ENCODE data around the gene ASAP2.
"Not testable (repeated sequence)": the region's sequence is repeated elsewhere in the genome, so short reads cannot be mapped to it uniquely, and the experiment has no call there.

Gene ASAP2

DNA sequence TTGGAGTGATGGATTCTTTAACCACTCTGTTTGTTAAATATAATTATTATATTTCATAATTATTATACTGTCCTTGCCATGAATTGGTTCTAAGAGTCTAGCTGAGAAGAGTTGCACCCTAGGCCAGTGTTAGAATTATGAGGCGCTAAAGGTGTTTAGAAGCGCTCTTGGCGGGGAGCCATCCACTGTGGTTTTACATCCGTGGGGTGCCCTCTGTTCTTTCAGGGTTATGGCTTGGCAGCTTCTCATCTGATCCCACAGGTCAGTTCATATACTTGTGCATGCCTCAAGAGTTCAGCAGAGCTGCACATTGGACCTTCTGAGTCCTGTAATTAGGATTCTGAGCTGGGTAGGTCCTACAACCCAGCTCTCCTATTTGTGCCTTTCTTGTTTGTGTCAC, 9.1 kb downstream of the ASAP2 start:
- no peaks in the 10 kb centered on the region for H3K36me3 ChIP-seq (ENCODE audit: insufficient read depth, low read depth, low read length)
- H3K27me3 ChIP-seq (ENCODE audit: insufficient read depth, low read length), result peaks cover 52% of the 10 kb centered on the region
- no peaks in the 10 kb centered on the region for H3K9me3 ChIP-seq (ENCODE audit: insufficient read depth, low read depth, low read length)
- H3K4me1 ChIP-seq (ENCODE audit: insufficient read depth, low read length), result peaks cover 2% of the 10 kb centered on the region; the same call in 1 of the 2 replicates
- H3K4me3 ChIP-seq (ENCODE audit: low read length), result no peak overlapping the region
- no peak overlapping the region for H3K9ac ChIP-seq (ENCODE audit: low read depth, low read length)
- H3K27ac ChIP-seq (ENCODE audit: low read length), result no peak overlapping the region

DNA sequence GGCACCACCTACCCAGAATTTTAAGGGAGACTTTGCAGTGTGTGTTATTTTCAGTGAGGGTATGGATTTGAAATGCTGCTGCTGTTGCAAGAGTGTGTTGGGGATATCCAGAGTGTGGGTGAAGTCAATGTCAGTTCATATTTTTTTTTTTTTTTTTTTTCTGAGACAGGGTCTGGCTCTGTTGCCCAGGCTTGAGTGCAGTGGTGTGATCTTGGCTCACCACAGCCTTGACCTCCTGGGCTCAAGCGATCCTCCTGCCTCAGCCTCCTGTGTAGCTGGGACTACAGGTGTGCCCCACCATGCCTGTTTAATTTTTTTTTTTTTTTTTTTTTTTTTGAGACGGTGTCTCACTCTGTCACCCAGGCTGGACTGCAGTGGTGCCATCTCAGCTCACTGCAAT, 9.5 kb downstream of the ASAP2 start:
- not testable (repeated sequence) for H3K4me3 ChIP-seq (ENCODE audit: low read length); H3K9me3 ChIP-seq (ENCODE audit: insufficient read depth, low read depth, low read length); H3K27ac ChIP-seq (ENCODE audit: low read length); H3K36me3 ChIP-seq (ENCODE audit: insufficient read depth, low read depth, low read length); H3K4me1 ChIP-seq (ENCODE audit: insufficient read depth, low read length); H3K9ac ChIP-seq (ENCODE audit: low read depth, low read length)
- H3K27me3 ChIP-seq (ENCODE audit: insufficient read depth, low read length), result peaks cover 52% of the 10 kb centered on the region

DNA sequence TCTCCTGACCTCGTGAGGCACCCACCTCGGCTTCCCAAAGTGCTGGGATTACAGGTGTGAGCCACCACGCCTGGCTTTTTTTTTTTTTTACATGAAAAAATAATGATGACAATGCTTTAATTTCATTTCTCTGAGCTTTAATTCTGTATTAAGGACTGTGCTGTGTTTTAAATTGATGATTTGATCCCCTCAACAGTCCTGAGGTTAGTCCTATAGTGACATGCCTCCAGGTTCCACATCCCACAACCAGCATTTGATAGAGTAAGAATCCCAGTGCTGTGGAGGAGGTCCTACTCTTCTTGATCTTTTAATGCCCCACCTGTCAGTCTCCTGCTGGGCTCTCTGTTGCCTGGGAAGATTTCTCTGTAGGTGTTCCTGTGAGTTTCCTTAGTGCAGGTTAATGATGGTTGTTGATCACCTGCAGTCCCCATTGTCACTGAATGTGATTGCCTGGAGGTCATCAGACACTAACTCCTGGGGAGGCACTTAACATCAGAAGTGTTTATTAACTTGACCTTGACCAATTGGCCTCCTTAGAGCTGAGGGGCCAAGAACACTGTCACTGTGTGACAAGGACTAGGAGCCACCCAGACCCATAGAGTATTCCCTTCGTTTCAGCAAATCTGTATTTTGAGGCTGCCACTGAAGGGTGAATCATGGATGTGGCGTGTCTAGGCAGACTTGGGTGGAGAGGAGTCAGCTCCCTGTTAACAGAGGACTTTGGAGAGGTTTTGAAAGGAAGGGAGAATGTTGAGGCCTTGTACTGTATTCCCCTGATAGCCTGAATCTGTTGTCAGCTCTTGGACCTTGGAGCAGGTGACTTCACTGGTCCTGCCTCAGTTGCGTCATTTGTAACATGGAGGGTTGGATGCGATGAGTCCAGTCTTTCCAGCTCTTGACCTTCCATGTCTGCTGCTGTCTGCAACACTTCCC, 11.5 kb downstream of the ASAP2 start:
- no peaks in the 10 kb centered on the region for H3K9me3 ChIP-seq (ENCODE audit: insufficient read depth, low read depth, low read length)
- H3K36me3 ChIP-seq (ENCODE audit: insufficient read depth, low read depth, low read length), result no peaks in the 10 kb centered on the region
- H3K4me1 ChIP-seq (ENCODE audit: insufficient read depth, low read length), result peaks cover 7% of the 10 kb centered on the region
- H3K4me3 ChIP-seq (ENCODE audit: low read length), result no peak overlapping the region
- no peak overlapping the region for H3K9ac ChIP-seq (ENCODE audit: low read depth, low read length)
- H3K27ac ChIP-seq (ENCODE audit: low read length), result no peak overlapping the region
- peaks cover 51% of the 10 kb centered on the region for H3K27me3 ChIP-seq (ENCODE audit: insufficient read depth, low read length)

DNA sequence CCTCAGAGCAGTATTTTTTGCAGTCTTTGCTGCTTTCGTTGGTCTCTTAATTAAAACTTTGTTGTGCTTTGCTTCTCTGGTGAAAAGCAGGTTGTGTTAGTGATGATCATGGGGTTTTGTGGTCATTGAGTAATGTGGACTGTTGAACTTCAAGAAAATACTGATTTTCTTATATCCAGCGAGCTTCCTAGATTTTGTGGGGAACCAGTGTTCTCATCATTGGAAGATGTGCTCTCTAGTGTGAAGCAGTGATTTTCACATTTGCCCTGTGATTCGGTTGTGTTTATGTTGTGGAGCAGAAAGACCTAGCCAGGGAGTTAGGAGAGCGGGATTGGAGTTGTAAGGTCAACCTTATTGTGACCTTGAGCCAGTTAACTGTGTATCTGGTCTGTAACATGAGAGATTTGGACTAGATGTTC, 12.4 kb downstream of the ASAP2 start:
- H3K4me3 ChIP-seq (ENCODE audit: low read length), result no peak overlapping the region
- no peaks in the 10 kb centered on the region for H3K36me3 ChIP-seq (ENCODE audit: insufficient read depth, low read depth, low read length)
- peaks cover 7% of the 10 kb centered on the region for H3K4me1 ChIP-seq (ENCODE audit: insufficient read depth, low read length)
- H3K9me3 ChIP-seq (ENCODE audit: insufficient read depth, low read depth, low read length), result no peaks in the 10 kb centered on the region
- no peak overlapping the region for H3K9ac ChIP-seq (ENCODE audit: low read depth, low read length)
- peaks cover 42% of the 10 kb centered on the region for H3K27me3 ChIP-seq (ENCODE audit: insufficient read depth, low read length)
- no peak overlapping the region for H3K27ac ChIP-seq (ENCODE audit: low read length)

DNA sequence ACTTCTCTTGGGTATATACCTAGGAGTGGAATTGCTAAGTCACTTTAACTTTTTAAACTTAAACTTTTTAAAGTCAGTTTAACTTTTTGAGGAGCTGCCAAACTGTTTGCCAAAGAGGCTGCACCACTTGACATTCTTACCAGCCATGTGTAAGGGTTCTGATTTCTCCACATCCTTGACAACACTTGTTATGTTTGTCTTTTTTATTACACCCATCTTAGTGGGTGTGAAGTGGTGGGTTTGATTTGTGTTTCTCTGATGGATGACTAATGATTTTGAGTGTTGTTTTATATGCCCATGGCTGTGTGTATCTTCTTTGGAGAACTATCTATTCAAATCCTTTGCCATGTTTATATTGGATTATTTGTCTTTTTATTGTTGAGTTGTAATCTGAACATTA, 13.6 kb downstream of the ASAP2 start:
- Histone ChIP-seq H3K9me3 (ENCODE audit: insufficient read depth, low read depth, low read length) (no peaks in the 10 kb centered on the region), H3K36me3 (ENCODE audit: insufficient read depth, low read depth, low read length) (no peaks in the 10 kb centered on the region), H3K9ac (ENCODE audit: low read depth, low read length) (no peak overlapping the region), H3K27ac (ENCODE audit: low read length) (no peak overlapping the region), H3K27me3 (ENCODE audit: insufficient read depth, low read length) (peaks cover 35% of the 10 kb centered on the region), H3K4me1 (ENCODE audit: insufficient read depth, low read length) (peaks cover 7% of the 10 kb centered on the region), H3K4me3 (ENCODE audit: low read length) (no peak overlapping the region)

DNA sequence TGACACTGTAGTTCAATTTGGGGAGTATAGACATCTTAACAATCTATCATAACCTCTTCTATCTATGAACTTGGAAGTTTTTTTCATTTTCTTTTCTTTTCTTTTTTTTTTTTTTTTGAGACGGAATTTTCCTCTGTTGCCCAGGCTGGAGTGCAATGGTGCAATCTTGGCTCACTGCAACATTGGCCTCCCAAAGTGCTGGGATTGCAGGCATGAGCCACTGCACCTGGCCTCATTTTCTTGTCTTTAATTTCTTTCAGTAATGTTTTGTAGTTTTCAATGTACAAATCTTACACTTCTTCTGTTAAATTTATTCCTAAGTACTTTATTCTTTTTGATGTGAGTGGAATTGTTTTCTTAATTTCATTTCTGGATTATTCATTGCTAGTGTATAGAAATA, 14.6 kb downstream of the ASAP2 start:
- Histone ChIP-seq H3K4me3 (ENCODE audit: low read length) (no peak overlapping the region), H3K4me1 (ENCODE audit: insufficient read depth, low read length) (peaks cover 7% of the 10 kb centered on the region), H3K9ac (ENCODE audit: low read depth, low read length) (no peak overlapping the region), H3K9me3 (ENCODE audit: insufficient read depth, low read depth, low read length) (no peaks in the 10 kb centered on the region), H3K27ac (ENCODE audit: low read length) (no peak overlapping the region), H3K27me3 (ENCODE audit: insufficient read depth, low read length) (peaks cover 30% of the 10 kb centered on the region), H3K36me3 (ENCODE audit: insufficient read depth, low read depth, low read length) (no peaks in the 10 kb centered on the region)

DNA sequence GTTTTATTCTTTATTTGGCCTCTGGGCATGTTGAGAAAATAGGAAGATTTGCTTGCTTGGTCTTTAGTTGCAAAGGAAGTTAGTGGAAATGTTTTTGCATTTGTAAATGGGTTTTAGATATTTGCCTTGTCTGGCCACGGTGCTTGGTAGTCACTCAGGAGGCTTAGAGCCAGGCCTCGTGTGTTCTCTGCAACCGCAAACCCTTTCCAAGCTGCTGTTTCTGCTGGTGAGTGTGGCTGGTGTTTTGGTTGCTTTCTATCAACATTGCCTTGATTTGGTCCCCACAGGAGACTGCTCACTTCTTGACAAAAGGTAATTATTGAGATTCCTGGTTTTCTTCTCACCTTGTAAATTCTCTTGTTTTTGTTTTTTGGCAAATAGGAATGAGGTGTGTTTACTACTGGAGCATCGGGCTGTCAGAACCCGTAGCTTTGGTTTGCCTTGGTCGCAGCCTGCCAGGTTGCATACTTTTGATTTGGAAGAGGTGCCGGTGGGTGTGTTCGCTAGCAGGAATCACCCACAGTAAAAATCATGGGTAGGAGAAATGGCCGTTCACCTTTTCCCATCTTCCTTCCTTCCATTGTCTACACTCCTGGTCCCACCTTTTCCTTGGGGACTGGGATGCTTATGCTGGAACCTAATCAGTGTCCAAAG, 15.8 kb downstream of the ASAP2 start:
- no peak overlapping the region for H3K27ac ChIP-seq (ENCODE audit: low read length)
- no peak overlapping the region for H3K4me3 ChIP-seq (ENCODE audit: low read length)

DNA sequence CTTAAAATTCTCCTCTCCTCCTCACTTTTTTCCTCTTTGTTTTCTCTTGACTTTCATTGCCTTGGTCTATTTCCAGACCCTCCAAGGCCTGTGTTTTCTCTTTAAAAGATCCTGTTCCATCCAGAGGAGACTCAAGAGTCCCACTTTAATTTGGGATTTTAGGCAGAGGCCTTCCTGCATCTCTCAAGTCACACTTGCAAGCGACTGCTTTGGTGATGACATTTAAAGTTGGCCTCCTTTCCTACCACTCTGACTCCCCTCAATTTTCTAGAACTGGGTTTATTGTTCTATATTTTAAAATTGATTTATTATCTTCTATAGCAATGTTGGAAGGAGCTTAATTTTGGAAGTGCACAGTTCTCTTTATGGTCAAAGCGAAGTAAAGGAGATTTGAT, 16.3 kb downstream of the ASAP2 start:
- Histone ChIP-seq H3K27ac (ENCODE audit: low read length) (no peak overlapping the region), H3K9me3 (ENCODE audit: insufficient read depth, low read depth, low read length) (no peaks in the 10 kb centered on the region), H3K4me1 (ENCODE audit: insufficient read depth, low read length) (peaks cover 12% of the 10 kb centered on the region), H3K4me3 (ENCODE audit: low read length) (no peak overlapping the region), H3K9ac (ENCODE audit: low read depth, low read length) (no peak overlapping the region), H3K27me3 (ENCODE audit: insufficient read depth, low read length) (peaks cover 22% of the 10 kb centered on the region), H3K36me3 (ENCODE audit: insufficient read depth, low read depth, low read length) (no peaks in the 10 kb centered on the region)

More for the DNA sequence above, 15.8 kb downstream of the ASAP2 start:
- Histone ChIP-seq H3K9me3 (ENCODE audit: insufficient read depth, low read depth, low read length) (no peaks in the 10 kb centered on the region), H3K36me3 (ENCODE audit: insufficient read depth, low read depth, low read length) (no peaks in the 10 kb centered on the region), H3K27me3 (ENCODE audit: insufficient read depth, low read length) (peaks cover 23% of the 10 kb centered on the region), H3K9ac (ENCODE audit: low read depth, low read length) (no peak overlapping the region), H3K4me1 (ENCODE audit: insufficient read depth, low read length) (peaks cover 14% of the 10 kb centered on the region)

DNA sequence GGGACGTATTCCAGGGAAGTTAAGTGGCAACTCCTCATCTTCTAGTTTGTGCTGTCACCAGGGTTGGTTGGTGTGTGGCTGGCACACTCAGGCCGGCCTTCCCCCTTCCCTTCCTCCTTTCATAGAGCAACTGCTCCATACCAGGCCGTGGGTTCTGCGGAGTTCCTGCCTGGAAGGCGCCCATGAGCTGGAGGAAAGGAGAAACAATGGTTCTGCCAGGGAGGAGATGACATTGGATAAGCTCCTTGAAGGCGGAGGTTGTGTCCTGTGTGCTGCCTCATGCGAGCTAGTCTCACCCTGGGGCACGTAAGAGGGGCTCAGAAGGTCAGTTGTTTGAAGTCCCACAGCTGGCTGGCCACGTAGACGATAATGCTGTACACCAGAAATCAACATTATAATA, 19.2 kb downstream of the ASAP2 start:
- H3K4me3 ChIP-seq (ENCODE audit: low read length), result no peak overlapping the region
- H3K36me3 ChIP-seq (ENCODE audit: insufficient read depth, low read depth, low read length), result no peaks in the 10 kb centered on the region
- H3K4me1 ChIP-seq (ENCODE audit: insufficient read depth, low read length), result peaks cover 11% of the 10 kb centered on the region
- H3K9ac ChIP-seq (ENCODE audit: low read depth, low read length), result no peak overlapping the region
- no peaks in the 10 kb centered on the region for H3K9me3 ChIP-seq (ENCODE audit: insufficient read depth, low read depth, low read length)
- H3K27me3 ChIP-seq (ENCODE audit: insufficient read depth, low read length), result no peaks in the 10 kb centered on the region
- no peak overlapping the region for H3K27ac ChIP-seq (ENCODE audit: low read length)

DNA sequence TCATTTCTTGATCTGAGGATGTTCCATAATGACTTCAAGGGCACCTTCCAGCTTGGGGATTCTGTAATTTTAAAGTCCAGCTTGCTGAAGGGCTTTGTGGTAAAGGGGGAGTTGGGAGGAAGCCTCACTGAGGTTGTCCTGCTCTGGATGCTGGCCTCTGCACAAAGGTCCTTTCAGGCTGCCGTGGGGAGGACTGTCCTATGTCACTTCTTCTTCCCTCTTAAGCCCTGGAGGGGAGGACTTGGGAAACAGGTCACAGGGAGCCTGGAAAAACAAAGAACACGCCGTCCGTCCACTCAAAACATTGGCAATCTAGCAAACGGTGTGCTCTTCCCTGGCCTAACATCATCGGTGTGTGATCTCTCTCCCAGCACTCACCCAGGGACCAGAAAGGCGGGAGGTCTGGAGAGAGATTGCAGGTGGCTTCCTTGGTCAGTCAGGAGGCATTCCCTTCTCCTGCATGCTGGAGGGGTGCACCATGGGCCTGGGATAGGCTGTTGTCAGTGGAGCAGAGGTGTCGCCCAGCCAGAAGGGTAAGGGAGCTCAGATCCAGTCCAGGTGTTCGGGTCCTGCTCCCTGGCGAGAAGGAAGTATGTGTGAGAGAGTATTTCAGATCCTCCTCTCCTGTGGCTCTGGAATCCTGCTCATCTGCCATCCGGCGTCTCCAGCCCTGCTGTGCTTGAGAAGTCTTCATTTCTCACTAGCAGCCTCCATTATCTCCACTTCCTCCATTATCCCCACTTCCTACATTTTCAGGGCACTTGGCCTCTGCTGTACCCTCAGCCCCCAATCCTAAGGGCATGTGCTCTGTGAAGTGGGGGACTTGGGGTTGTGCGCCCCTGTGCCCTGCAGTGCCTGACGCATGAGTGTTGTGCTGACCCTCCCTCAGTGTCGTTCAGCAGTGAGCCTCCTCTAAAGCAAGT, 20.1 kb downstream of the ASAP2 start:
- Histone ChIP-seq H3K27ac (ENCODE audit: low read length) (no peak overlapping the region), H3K9me3 (ENCODE audit: insufficient read depth, low read depth, low read length) (no peaks in the 10 kb centered on the region), H3K36me3 (ENCODE audit: insufficient read depth, low read depth, low read length) (no peaks in the 10 kb centered on the region), H3K27me3 (ENCODE audit: insufficient read depth, low read length) (no peaks in the 10 kb centered on the region), H3K4me1 (ENCODE audit: insufficient read depth, low read length) (peaks cover 11% of the 10 kb centered on the region), H3K9ac (ENCODE audit: low read depth, low read length) (no peak overlapping the region), H3K4me3 (ENCODE audit: low read length) (no peak overlapping the region)

DNA sequence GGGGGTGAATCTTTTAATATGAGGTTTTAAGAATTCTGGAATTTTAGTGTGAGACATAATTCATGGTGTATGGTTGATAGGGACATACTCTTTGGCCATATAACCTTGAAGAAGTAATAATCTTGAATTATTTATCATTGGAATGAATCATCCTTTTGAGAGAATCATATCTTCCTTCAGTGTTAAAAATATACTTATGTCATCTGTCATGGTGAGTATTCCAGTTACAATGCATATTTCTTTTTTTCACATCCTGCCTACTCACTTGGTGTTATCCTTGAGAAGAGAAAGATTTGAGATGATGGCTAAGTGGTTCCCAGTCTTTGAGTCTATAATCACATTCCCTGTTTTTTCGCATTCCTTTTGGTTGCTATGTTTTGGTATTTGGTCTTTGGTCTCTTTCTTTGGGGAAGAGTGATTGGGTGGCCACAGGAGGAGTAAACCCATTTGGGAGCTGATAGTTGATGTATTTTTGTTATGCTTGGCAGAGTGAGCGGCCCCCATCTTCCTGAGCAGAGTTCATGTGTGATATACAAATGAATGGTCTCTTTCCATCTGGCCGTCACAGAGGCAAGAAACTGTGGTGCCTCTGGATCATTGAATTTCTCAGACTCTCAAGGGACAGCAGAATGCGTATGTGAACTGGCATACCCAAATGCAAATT, 21.6 kb downstream of the ASAP2 start:
- Histone ChIP-seq H3K27me3 (ENCODE audit: insufficient read depth, low read length) (no peaks in the 10 kb centered on the region), H3K4me1 (ENCODE audit: insufficient read depth, low read length) (peaks cover 7% of the 10 kb centered on the region; the same call in 1 of the 2 replicates), H3K9ac (ENCODE audit: low read depth, low read length) (no peak overlapping the region), H3K4me3 (ENCODE audit: low read length) (no peak overlapping the region), H3K36me3 (ENCODE audit: insufficient read depth, low read depth, low read length) (no peaks in the 10 kb centered on the region), H3K9me3 (ENCODE audit: insufficient read depth, low read depth, low read length) (no peaks in the 10 kb centered on the region), H3K27ac (ENCODE audit: low read length) (no peak overlapping the region)
